SK-N-SH treated with all-trans-retinoic acid at 6 μM for 48 hours (cell line): Measurements from ENCODE around the gene GSE1.

Experiments
- CSDC2 ChIP-seq: fragments of 250-450 bp; sonication (Bioruptor Pico); IDR thresholded peaks from 2 replicates; pipeline ENCODE4 v1.5.0; 2020; ENCODE audit warnings: mild to moderate bottlenecking, moderate library complexity
- OSR1 ChIP-seq: fragments of 250-450 bp; sonication (Bioruptor Pico); IDR thresholded peaks from 2 replicates; pipeline ENCODE4 v1.8.0; 2022; ENCODE audit warnings: moderate library complexity, mild to moderate bottlenecking, inconsistent platforms
- ZFP3 ChIP-seq: fragments of 250-450 bp; sonication (Bioruptor Pico); IDR thresholded peaks from 2 replicates; pipeline ENCODE4 v1.5.0; 2020; ENCODE audit warnings: mild to moderate bottlenecking, moderate library complexity
- ZFP30 ChIP-seq: fragments of 450-650 bp; formaldehyde crosslinking; IDR thresholded peaks from 2 replicates; pipeline ENCODE4 v1.5.0; 2022; ENCODE audit warnings: mild to moderate bottlenecking, moderate library complexity
- ZNF565 ChIP-seq: fragments of 450-650 bp; formaldehyde crosslinking; conservative IDR thresholded peaks from 2 replicates; pipeline ENCODE4 v1.5.0; 2020; ENCODE audit warnings: low read depth, mild to moderate bottlenecking, moderate library complexity
- ZNF70 ChIP-seq: fragments of 450-650 bp; formaldehyde crosslinking; IDR thresholded peaks from 2 replicates; pipeline ENCODE4 v1.5.0; 2020; ENCODE audit warnings: mild to moderate bottlenecking, moderate library complexity
- TF ChIP-seq, protein P1 (sequence below): fragments of 250-450 bp; sonication (Bioruptor Pico); IDR thresholded peaks from 2 replicates; pipeline ENCODE4 v1.5.1; 2020; ENCODE audit warnings: low read depth, mild to moderate bottlenecking, moderate library complexity
- TF ChIP-seq, protein P2 (sequence below): fragments of 250-450 bp; sonication (Bioruptor Pico); IDR thresholded peaks from 2 replicates; pipeline ENCODE4 v1.8.0; 2020; ENCODE audit warnings: mild to moderate bottlenecking, moderate library complexity, borderline replicate concordance
- TF ChIP-seq, protein P3 (sequence below): fragments of 250-450 bp; sonication (Bioruptor Pico); IDR thresholded peaks from 2 replicates; pipeline ENCODE4 v1.5.0; 2020; ENCODE audit warnings: mild to moderate bottlenecking, moderate library complexity

DNA sequence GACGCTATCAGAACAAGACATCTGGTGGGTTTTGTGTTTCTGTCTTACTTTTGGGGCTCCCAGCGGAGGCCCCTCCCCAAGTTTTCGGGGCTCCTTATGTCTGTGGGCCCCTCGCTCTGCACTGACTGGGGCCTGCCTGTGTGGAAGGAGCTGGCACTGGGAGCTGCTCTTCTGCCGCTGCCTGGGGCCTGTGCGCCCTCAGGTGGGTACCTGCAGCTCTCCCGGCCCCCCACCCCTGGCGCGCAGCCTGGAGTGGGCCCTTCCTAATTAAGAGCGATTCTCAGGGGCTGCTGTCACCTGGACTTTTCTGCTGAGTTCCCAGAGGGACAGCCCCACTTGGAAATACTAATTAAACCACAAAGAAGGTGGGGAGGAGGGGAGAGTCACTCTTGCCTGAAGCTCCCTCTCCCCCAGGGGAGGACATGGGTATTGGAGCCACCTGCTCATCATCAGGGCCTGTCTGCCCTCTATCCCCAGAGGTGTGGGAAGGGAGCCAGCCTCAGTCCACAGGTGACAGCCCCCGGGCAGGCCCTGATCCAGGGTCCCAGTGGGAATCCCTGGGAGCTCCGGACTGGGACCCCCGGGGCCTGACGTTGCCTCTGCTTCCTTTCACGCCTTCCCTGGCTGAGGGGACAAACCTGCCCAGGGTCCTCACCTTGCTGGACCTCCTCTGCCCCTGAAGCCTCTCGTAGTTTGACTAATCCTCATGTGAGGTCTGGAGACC is 36.5 kb downstream of the GSE1 start:
- no peak for TF ChIP-seq ZFP30 (CRISPR knock-in tag)
- TF ChIP-seq, protein P1, sequence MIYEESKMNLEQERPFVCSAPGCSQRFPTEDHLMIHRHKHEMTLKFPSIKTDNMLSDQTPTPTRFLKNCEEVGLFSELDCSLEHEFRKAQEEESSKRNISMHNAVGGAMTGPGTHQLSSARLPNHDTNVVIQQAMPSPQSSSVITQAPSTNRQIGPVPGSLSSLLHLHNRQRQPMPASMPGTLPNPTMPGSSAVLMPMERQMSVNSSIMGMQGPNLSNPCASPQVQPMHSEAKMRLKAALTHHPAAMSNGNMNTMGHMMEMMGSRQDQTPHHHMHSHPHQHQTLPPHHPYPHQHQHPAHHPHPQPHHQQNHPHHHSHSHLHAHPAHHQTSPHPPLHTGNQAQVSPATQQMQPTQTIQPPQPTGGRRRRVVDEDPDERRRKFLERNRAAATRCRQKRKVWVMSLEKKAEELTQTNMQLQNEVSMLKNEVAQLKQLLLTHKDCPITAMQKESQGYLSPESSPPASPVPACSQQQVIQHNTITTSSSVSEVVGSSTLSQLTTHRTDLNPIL (CRISPR knock-in tag), result no peak
- TF ChIP-seq OSR1 (CRISPR knock-in tag), result no peak
- no peak for TF ChIP-seq ZFP3 (CRISPR knock-in tag)
- TF ChIP-seq, protein P2, sequence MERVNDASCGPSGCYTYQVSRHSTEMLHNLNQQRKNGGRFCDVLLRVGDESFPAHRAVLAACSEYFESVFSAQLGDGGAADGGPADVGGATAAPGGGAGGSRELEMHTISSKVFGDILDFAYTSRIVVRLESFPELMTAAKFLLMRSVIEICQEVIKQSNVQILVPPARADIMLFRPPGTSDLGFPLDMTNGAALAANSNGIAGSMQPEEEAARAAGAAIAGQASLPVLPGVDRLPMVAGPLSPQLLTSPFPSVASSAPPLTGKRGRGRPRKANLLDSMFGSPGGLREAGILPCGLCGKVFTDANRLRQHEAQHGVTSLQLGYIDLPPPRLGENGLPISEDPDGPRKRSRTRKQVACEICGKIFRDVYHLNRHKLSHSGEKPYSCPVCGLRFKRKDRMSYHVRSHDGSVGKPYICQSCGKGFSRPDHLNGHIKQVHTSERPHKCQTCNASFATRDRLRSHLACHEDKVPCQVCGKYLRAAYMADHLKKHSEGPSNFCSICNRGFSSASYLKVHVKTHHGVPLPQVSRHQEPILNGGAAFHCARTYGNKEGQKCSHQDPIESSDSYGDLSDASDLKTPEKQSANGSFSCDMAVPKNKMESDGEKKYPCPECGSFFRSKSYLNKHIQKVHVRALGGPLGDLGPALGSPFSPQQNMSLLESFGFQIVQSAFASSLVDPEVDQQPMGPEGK (CRISPR knock-in tag), result no peak
- TF ChIP-seq, protein P3, sequence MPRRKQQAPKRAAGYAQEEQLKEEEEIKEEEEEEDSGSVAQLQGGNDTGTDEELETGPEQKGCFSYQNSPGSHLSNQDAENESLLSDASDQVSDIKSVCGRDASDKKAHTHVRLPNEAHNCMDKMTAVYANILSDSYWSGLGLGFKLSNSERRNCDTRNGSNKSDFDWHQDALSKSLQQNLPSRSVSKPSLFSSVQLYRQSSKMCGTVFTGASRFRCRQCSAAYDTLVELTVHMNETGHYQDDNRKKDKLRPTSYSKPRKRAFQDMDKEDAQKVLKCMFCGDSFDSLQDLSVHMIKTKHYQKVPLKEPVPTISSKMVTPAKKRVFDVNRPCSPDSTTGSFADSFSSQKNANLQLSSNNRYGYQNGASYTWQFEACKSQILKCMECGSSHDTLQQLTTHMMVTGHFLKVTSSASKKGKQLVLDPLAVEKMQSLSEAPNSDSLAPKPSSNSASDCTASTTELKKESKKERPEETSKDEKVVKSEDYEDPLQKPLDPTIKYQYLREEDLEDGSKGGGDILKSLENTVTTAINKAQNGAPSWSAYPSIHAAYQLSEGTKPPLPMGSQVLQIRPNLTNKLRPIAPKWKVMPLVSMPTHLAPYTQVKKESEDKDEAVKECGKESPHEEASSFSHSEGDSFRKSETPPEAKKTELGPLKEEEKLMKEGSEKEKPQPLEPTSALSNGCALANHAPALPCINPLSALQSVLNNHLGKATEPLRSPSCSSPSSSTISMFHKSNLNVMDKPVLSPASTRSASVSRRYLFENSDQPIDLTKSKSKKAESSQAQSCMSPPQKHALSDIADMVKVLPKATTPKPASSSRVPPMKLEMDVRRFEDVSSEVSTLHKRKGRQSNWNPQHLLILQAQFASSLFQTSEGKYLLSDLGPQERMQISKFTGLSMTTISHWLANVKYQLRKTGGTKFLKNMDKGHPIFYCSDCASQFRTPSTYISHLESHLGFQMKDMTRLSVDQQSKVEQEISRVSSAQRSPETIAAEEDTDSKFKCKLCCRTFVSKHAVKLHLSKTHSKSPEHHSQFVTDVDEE (CRISPR knock-in tag), result no peak
- TF ChIP-seq ZNF70, result no peak
- TF ChIP-seq CSDC2 (CRISPR knock-in tag), result no peak
- no peak for TF ChIP-seq ZNF565 (CRISPR knock-in tag)
